ENCODE data around the gene MOV10L1. TPM values are rescaled to one million over a fixed set of nuclear protein-coding genes. Genes with fewer than 3 reads are reported as not detected.
"Not testable (repeated sequence)": the region's sequence is repeated elsewhere in the genome, so short reads cannot be mapped to it uniquely, and the experiment has no call there.

The MOV10L1 gene
- total RNA-seq, 1 donor from 2014 or later, result 0.12 TPM

DNA sequence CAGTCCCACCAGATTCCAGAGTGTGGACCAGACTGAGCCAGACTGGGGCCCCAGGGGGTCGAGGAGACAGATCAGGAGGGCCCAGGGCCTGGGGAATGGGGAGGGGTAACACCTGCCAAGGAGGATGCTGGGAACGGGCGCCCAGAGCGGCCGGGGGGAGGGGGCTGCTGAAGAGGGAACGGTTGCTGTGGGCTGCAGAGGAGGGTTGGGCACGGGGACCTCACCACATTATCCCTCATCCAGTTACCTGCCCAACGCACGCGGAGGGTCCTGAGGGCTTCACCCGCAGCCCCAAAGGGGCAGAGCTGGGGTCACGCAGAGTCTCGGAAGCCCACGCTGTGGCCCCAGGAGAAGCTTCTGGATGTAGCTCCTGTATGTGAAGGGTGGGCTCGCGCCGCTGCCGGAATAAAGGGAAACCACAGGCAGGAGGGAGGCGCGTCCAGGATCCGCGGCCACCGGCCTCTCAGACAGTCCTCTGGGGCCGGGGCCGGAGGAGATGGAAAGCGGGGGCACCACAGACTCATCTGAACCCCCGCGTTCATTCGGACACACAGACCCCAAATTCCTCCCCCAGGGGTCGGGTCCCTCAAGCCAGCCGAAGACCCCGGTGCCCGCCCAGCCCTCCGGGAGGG is 110.1 kb downstream of the MOV10L1 start:
- peak overlapping the region; percentile 79 for H3K4me3 ChIP-seq (ENCODE audit: low read depth, low read length)
- DNase-seq (ENCODE audit: low read depth), result no peak
- TF ChIP-seq CTCF (conservative IDR thresholded peaks at IDR 0.05; ENCODE audit: low read depth, low read length), result no peak

GRCh38 chr22:50200461-50201190 is 110.8 kb downstream of the MOV10L1 start, which contains the start of gene SELENOO:
Gene SELENOO (plus strand): TSS chr22:50201011. CDS start chr22:50201037, 26 bp downstream.
- no peak for DNase-seq (ENCODE audit: low read depth)
- peak within 1 kb of the TSS; percentile 79 for H3K4me3 ChIP-seq (ENCODE audit: low read depth, low read length)
- TF ChIP-seq CTCF (conservative IDR thresholded peaks at IDR 0.05; ENCODE audit: low read depth, low read length), result no peak

DNA sequence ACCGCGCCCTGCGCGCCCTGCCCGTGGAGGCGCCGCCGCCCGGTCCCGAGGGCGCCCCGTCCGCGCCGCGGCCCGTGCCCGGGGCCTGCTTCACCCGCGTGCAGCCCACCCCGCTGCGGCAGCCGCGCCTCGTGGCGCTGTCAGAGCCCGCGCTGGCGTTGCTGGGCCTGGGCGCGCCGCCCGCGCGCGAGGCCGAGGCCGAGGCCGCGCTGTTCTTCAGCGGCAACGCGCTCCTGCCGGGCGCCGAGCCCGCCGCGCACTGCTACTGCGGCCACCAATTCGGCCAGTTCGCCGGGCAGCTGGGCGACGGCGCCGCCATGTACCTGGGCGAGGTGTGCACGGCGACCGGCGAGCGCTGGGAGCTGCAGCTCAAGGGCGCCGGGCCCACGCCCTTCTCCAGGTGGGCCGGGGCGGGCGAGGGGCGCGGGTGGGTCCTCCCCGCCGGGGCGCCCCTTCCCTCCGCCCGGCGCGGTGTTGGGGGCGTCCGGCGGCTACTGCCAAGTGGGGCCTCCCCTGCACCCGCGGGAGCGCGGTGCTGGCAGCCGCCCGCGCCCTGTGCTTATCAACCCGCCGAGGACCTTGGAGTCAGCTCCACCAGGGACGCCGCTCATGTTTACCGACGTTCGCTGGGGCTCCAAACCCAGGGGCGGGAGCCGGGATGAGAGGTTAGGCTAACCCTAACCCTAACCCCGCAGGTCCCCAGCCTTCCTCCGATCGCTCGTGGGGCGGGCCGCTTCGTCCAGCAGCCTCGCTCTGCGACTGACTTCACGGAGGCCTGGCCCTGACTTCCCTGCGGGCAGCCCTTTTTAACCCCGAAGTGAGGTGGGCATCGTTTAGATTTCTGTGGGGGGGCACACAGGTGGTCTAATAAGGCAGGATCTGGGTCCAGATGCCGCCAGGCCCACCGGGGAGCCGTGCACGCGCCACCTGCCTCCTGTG is 111.7 kb downstream of the MOV10L1 start:
- DNase-seq (ENCODE audit: low read depth), result no peak
- H3K4me3 ChIP-seq (ENCODE audit: low read depth, low read length), result peak overlapping the region; percentile 79
- no peak for TF ChIP-seq CTCF (conservative IDR thresholded peaks at IDR 0.05; ENCODE audit: low read depth, low read length)

GRCh38 chr22:50202130-50202666 is 112.4 kb downstream of the MOV10L1 start:
- no peak for DNase-seq (ENCODE audit: low read depth)
- H3K4me3 ChIP-seq (ENCODE audit: low read depth, low read length), result peak overlapping the region; percentile 79
- no peak for TF ChIP-seq CTCF (conservative IDR thresholded peaks at IDR 0.05; ENCODE audit: low read depth, low read length)

- no peak for TF ChIP-seq CTCF (conservative IDR thresholded peaks at IDR 0.05; ENCODE audit: low read depth, low read length)
- H3K4me3 ChIP-seq (ENCODE audit: low read depth, low read length), result no peak overlapping the region
- DNase-seq (ENCODE audit: low read depth), result no peak
Measured at GRCh38 chr22:50203288-50203687, 113.5 kb downstream of the MOV10L1 start.

DNA sequence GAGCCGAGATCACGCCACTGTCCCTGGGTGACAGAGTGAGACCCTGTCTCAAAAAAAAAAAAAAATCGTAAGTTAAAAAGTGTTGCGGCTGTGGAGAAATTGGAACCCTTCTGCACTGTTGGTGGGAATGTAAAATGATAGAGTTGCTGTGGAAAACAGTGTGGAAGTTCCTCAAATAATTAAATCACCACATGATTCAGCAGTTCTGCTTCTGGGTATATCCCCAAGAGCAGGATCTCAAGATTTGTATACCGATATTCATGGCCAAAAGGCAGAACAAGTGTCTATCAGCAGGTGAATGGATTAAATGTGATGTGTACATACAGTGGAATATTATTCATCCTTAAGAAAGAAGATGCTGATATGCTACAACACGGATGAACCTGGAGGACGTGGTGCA is 114.8 kb downstream of the MOV10L1 start:
- H3K4me3 ChIP-seq (ENCODE audit: low read depth, low read length), result no peak overlapping the region
- DNase-seq (ENCODE audit: low read depth), result no peak
- TF ChIP-seq CTCF (conservative IDR thresholded peaks at IDR 0.05; ENCODE audit: low read depth, low read length), result no peak

GRCh38 chr22:50204998-50205397 is 115.2 kb downstream of the MOV10L1 start:
- DNase-seq (ENCODE audit: low read depth); H3K4me3 ChIP-seq (ENCODE audit: low read depth, low read length): not testable (repeated sequence)

Data from epithelial cell of proximal tubule (primary cell).